IPS DF 19.7 (cell line): Measurements from ENCODE around the gene CACNA1E.

Experiments used
- DNase-seq: peaks from one replicate; pipeline ENCODE4 v3.0.0-alpha.2; 2013; ENCODE audit warnings: low read depth, low spot score

Gene CACNA1E

GRCh38 chr1:181767001-181767708, 283.8 kb downstream of the CACNA1E start:
- DNase-seq: no peak

- DNase-seq: no peak
Observed at GRCh38 chr1:181768211-181768929, 285.1 kb downstream of the CACNA1E start.

GRCh38 chr1:181768930-181769280, 285.6 kb downstream of the CACNA1E start:
- no peak for DNase-seq

GRCh38 chr1:181769846-181770245, 286.5 kb downstream of the CACNA1E start:
- no peak for DNase-seq

- DNase-seq: no peak
Observed at GRCh38 chr1:181772714-181773113, 289.4 kb downstream of the CACNA1E start.

- DNase-seq: no peak
Observed at GRCh38 chr1:181776044-181776443, 292.7 kb downstream of the CACNA1E start.

- no peak for DNase-seq
Observed at GRCh38 chr1:181777286-181777685, 294.0 kb downstream of the CACNA1E start.

- DNase-seq: no peak
Observed at GRCh38 chr1:181777812-181778211, 294.5 kb downstream of the CACNA1E start.

- no peak for DNase-seq
Observed at GRCh38 chr1:181778640-181779260, 295.4 kb downstream of the CACNA1E start.

- no peak for DNase-seq
Observed at GRCh38 chr1:181779343-181779742, 296.0 kb downstream of the CACNA1E start.

- DNase-seq: no peak
Observed at GRCh38 chr1:181783208-181783607, 299.9 kb downstream of the CACNA1E start.

GRCh38 chr1:181784039-181784683, 300.8 kb downstream of the CACNA1E start:
- no peak for DNase-seq

- DNase-seq: no peak
Observed at GRCh38 chr1:181789395-181789794, 306.1 kb downstream of the CACNA1E start.

GRCh38 chr1:181791721-181792120, 308.4 kb downstream of the CACNA1E start:
- no peak for DNase-seq

- no peak for DNase-seq
Observed at GRCh38 chr1:181793831-181794230, 310.5 kb downstream of the CACNA1E start.

GRCh38 chr1:181794332-181794731, 311.0 kb downstream of the CACNA1E start:
- no peak for DNase-seq

GRCh38 chr1:181798191-181798926, 315.0 kb downstream of the CACNA1E start:
- DNase-seq: no peak

GRCh38 chr1:181801617-181802016, 318.3 kb downstream of the CACNA1E start:
- no peak for DNase-seq

GRCh38 chr1:181802466-181802865, 319.1 kb downstream of the CACNA1E start:
- DNase-seq: no peak

- DNase-seq: no peak
Observed at GRCh38 chr1:181803421-181803820, 320.1 kb downstream of the CACNA1E start.

GRCh38 chr1:181804989-181805388, 321.7 kb downstream of the CACNA1E start:
- no peak for DNase-seq

- no peak for DNase-seq
Observed at GRCh38 chr1:181806746-181807145, 323.4 kb downstream of the CACNA1E start.
